ENCODE data around the gene FAAP24.

DNA sequence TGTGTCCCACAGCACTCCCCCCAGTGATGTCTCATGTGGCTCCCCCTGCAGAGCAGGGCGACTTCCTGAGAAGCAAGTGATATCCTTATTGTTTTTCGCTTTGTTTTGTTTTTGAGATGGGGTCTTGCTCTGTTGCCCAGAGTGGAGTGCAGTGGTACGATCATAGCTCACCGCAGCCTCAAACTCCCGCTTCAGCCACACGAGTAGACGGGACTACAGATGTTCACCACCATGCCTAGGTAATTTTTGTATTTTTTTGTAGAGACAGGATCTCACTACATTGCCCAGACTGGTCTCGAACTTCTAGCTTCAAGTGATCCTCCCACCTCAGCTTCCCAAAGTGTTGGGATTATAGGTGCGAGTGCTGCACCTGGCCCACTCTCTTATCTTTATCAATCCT lies 5.3 kb upstream of the FAAP24 start:
- TF ChIP-seq, protein P1, sequence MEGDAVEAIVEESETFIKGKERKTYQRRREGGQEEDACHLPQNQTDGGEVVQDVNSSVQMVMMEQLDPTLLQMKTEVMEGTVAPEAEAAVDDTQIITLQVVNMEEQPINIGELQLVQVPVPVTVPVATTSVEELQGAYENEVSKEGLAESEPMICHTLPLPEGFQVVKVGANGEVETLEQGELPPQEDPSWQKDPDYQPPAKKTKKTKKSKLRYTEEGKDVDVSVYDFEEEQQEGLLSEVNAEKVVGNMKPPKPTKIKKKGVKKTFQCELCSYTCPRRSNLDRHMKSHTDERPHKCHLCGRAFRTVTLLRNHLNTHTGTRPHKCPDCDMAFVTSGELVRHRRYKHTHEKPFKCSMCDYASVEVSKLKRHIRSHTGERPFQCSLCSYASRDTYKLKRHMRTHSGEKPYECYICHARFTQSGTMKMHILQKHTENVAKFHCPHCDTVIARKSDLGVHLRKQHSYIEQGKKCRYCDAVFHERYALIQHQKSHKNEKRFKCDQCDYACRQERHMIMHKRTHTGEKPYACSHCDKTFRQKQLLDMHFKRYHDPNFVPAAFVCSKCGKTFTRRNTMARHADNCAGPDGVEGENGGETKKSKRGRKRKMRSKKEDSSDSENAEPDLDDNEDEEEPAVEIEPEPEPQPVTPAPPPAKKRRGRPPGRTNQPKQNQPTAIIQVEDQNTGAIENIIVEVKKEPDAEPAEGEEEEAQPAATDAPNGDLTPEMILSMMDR (IDR thresholded peaks at IDR 0.05): no peak
- TF ChIP-seq POLR2A (IDR thresholded peaks at IDR 0.05) (no peak), POLR2AphosphoS5 (IDR thresholded peaks at IDR 0.05) (no peak), EP300 (IDR thresholded peaks at IDR 0.05) (no peak)
